ENCODE measurements around the gene BBX.
A peak's percentile ranks its signal among the peaks of the same experiment; 100 is the strongest.
"Not testable (repeated sequence)": the region's sequence is repeated elsewhere in the genome, so short reads cannot be mapped to it uniquely, and the experiment has no call there.

Gene BBX

DNA sequence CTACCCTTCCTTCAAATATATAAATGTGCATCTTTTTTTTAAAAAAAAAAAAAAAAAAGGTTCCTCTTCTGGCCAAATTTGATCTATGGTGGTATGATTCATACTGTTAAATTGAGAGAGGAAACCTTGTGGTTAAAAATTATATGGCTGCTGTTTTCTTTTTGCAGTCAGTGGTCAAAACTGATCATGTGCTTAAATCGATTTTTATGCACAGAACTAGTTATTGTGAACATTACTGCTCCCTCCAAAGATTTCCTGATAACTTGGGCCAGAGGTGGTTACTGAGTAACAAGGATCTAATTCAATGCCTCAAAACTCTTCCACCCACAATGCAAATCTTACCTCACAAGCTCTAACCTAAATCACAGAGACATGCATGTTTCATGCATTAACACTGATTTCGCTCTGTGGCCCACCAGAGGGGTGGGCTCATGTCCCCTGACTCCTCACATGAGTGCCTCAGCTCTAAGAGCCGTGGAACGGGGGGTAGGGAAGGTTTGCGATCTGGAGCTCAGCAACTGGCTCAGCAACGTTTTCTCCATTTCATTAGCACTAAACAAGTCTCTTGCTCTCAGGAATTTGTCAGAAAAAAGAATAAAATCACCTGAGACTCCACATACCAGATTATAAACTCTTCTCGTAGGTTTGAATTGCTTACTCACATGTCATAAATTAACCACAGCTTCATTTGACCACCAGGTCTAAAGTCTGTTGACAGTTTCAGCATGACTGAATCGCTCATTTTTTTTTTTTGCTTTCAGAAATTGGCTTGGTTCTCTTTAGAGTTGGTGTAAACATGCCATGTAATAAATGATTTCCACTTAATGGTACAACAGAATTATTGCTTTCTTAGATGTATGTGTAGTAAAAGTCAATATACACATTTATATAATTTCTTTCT, 287.7 kb downstream of the BBX start:
- no peak for DNase-seq

DNA sequence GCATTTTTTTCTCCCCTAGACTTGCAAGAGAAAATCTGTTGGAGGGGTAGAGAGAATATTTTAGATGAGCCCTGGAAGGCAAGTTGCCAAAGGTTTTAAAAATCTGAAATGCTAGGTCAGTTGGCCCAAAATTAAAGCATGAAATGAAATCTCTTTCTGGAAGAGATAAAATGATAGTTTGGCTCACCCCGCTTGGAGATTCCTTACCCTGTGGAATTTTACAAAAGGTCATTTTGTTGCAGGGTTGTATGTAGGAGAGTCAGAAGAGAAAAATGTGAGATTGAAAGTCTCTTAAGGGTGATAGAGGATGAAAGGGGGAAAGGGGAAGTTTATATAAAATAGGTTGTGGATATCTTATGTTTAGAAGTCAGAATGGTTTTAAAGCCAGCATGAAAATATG, 290.3 kb downstream of the BBX start:
- DNase-seq = no peak

DNA sequence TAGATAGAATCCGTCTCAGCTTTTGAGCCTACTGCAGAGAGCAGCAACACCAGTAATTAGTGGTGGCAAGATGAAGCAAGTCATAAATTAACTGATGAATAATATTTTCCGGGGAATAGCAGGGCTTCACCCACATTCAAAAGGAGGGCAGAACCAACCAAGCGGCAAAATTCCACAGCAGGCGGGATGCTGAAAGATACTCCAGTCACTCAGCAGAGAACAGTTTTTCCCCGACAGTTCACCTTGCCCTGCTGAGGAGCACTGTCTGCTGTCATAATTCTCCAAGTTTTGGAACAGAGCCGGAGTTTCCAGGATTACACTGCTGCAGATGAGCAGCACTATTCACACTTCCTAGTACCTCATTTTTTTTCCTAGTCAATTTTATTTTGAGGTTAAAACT, 293.3 kb downstream of the BBX start:
- DNase-seq = no peak

DNA sequence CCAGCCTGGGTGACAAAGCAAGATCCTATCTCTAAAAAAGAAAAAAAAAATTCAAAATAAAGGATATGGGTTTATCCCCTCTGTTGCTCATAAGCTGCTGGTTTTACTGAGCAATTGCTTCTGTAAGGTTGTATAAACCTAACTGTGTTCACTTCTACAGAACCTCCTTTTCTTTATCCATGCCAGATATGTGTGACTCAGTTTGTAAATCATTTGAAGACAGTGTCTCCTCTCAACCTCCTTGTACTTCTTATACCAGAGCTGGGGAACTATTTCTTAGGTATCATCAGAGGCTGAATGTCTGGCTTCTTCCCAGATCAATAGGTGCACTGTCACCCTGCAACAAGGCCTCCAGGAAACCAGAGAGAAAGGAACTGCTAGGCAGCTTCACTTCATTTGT, 294.3 kb downstream of the BBX start:
- no peak for DNase-seq

DNA sequence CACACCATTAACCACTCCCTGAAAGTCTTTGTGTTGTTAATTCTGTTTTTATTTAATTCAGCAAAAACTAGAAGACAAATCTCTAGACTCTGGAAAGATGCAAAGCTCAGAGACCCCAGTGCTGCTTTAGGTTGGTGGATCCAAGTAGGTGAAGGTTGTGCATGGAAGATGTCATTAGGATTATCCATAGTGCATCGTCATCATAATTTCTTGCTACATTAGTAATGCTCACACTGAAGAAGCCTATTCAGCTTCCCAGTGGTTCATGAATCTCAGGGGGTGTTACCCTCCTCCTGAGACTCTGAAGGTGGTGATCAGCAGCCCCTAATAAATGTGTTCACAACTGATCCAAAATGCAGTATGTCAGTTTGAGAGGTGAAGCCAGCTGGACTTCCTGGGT, 295.3 kb downstream of the BBX start:
- DNase-seq = no peak

DNA sequence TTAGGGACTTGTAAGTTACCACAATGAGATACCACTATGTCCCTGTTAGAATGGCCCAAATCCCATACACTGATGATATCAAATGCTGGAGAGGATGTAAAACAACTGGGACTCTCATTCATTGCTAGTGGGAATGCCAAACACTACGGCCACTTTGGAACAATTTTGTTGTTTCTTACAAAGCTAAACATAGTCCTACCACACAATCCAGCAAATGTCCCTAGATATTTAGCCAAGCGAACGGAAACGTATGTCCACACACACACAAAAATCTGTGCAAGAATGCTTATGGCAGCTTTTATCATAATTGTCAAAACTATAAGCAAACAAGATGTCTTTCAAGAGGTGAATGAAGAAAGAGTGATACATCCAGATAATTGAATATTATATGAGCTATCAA, 296.9 kb downstream of the BBX start:
- DNase-seq = no peak

DNA sequence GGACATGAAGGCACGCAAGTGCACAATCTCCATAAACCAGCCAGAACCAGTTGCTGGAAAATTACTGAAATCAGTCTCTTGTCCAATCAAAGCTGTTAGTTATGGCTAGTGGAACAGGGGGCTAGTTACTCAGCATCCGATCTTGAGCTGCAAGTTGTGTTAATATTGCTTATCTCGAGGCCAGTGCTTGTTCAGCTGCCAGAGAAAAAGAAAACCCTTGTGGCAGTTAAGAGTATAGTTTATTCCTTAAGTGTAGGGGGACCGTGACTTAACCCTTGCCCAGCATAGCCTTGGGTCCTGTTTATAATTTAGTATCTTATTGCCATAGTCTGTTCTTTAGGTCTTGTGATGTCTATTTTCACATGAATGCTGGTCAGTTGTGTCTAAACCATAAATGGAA, 299.5 kb downstream of the BBX start:
- no peak for DNase-seq

DNA sequence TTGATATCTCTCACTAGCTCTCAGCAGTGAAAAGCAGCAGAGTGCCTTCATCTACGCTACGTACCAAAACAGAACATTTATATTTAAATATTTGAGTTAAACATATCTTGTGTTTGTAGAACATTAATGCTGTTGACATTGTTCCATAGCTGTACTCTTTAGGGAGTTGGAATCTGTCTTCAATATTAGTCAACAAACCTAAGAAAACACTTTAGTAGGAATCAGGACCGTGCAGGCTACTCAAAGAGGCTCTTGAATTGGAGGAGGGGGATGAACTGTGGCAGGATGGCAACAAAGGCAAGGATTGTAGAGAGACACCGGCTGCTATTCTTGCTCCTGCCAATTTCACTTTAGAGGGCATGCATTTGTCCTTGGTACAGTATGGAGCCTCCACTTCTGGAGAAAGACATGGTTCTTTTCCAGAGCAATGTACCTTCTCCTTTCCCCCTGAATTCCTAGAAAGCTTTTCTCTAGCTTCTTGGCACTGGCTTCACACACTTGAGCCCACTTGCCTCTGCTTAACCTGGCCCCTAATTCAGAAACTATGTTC, 302.1 kb downstream of the BBX start:
- no peak for DNase-seq

DNA sequence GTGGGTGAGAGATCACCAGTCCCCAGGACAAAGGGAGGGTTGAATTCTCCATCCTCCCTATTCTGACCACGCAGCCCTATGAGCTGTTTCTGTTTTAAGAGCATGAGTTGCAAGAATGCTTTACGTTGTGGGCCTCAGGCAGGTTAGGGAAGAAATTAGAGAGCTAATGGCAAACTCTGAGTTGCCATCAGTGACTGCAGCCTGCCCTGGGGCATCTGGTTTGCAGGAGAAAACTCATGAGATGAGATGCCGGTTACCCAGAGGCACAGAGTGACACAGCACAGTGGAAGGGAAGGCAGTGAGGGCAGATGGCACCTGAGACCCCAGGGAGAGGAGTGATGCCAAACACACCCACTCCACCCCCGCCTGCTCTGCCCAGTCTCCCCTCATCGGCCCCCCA, 302.8 kb downstream of the BBX start:
- DNase-seq = no peak

DNA sequence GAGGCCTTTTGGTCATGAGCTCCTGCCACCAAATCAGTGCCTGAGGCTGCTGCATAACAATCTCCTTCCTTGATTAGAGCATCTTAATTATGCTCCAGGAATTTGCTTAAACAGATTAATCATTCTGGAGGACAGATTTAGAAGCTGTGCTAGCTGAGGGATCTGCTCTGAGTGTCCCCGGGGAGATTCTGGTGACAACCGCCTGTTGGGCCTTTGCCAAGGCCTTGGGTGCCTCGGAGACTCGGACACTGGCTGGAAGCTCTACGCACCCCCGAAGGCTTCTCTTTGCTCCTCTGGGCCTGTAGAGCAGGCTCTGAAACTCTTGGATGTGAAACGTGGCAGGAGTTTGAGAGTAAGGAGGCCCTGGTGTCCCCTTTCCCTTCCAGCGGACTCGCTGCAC, 304.0 kb downstream of the BBX start:
- DNase-seq = no peak

DNA sequence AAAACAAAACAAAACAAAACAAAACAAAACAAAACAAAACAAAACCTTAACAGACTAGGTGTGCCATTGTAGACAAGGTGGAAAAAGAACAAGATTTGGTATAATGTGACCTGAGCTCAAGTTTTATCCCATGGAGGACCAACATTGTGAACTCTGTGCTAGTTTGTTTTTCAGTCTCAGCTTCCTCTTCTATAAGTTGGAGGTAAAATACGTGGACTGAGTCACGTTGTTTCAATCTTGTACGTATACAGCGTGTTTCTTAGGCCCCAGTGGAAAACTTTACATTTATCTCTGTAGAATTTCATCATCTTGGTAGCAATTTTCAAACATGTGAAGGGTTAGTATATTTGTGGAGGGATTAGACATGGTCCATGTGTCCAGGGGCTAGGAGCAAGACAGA, 306.4 kb downstream of the BBX start:
- no peak for DNase-seq

DNA sequence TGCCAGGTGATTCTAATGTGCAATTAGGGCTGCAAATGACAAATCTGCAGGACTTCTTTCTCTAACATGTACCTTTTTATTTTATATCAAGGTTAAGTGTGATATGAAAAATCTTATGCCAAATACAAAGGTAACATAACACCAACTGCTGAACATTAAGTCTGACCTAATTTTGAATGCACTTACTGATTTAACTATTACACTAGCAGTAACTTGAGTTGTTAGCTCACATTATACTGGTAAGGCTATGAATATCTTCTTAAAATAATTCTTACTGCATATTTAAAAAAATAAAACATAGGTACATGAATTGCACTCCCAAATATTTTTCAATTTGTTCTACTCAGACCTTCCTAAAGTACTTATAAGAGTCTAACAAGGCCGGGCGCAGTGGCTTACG, 308.8 kb downstream of the BBX start:
- no peak for DNase-seq

DNA sequence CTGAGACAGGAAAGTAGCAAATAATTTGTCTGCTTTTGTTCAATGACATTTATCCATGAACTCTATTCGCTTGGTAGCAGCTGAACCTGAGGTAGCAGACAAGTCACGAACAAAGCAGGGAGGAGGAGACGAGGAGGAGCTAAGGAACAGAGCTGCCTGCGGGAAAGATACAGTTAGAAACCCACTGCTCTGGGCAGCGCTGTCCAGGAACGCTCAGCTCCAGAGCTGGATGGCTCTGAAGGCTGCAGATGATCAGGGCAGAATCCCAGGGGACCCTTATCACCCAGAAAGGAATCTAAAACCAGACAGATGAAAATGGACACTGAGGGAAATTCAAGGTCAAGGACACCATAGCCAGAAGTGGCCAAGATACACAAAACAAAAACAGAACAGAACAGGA, 310.3 kb downstream of the BBX start:
- no peak for DNase-seq

DNA sequence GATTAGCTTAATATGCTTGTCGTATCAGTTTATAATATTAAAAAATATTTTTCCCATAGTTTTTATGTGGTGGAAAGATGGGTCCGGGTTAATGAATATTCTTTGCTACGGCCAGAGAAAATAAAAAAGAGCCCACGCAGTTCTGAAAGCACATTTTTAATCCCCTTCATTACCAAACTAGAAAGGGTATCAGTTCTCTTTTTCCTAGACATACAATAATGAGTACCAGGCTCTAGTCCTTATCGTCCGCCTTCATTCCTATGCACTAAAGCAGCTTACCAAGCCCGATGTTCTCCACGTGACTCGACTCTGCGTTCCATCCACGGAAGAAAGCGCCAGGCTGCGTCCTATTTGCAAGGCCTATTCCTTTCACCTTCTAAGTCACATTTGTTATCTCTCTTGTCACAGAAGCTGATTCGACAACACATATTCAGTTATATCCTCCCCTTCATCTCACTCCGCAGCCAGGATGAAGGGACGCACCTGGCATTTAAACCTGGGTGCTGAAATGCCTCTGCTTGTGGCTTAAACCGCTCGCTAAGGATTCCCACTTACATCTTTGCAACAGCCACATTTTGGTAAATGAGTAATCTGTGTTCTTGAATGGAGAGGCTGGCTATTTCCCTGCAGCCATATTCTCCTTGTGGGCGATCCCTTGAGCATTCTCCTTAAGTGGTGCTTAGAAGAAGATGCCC, 311.1 kb downstream of the BBX start:
- DNase-seq = no peak

DNA sequence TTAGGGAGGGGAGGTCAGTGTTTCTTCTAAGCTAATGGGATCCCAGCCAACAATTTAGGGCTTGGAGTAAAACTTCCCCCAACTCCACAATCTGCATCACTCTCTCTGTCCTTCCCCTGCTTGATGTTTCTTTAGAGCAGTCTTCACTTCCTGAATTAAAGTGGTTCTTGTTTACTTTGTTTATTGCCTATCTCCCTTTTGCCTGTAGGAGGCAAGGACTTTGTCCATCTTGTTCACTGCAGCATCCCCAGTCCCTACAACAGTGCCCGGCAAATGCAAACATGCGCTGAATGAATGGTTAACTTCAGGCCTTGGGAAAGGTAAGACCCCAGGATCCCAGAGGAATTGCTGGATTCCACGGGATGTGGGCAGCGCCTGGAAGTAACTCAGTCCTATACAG, 312.2 kb downstream of the BBX start:
- DNase-seq = not testable (repeated sequence)

DNA sequence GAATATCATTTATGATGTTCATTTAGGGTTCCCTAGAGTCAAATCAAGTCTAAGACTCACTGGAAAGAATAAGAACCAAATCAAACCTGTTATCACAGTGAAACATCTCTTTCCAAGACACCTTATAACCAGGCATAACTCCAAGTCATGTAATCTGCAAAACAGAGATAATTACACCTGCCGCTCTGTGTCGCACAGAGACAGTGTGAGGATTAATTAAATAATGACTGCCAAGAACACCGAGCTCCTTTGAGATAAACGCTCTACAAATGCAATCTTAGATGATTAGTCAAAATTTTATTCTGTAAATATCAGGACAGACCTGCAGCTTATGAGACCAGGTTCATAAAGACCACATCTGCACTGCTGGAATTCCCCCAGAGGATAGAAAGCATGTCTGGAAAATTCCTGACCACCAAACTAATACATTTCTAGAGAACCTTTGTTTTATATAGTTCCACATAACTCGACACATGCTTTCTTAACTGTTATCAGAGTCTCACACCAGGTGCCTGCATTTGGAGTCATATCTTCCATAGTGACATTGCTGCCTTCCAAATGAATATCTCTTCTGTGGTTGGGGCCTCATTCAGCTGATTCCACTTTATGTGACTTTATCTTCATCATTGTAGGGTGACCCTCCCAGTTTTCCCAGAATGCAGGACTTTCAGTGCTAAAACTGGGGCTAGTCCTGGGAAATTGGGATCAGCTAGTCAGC, 315.3 kb downstream of the BBX start:
- DNase-seq = no peak

DNA sequence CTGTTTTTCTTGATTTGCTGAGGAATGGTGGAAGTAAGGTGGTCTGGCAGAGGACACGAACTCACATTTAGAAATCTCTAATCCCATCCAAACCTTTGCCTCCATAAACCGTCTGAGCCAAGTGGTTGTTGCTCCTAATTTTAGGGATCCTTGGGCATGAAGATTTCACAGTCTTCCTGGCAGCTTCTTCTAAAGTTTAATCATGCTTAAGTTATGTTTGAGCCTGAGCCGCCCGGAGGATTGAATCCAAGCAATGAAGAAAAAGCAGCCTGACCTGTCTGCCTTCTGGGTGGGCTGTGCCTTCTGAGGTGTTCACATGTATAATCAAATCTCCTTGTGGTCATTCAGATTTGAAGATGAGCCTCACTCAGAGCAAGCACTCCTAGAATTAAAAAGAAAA, 319.1 kb downstream of the BBX start:
- DNase-seq = no peak

DNA sequence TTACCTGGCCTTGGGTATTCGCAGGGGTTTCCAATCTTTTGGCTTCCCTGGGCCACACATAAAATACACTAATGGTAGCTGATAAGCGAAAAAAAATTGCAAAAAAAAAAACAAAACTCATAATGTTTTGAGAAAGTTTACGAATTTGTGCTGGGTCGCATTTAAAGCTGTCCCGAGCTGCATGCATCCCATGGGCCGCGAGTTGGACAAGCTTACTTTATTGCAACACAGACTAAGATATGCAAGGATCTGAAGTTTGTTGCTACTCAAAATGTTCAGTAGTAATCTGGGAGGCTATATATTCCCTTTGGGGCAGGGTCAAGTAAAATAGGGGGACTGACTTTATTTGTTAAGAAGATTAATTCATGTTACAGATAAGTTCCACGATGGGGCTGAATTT, 320.2 kb downstream of the BBX start:
- no peak for DNase-seq

DNA sequence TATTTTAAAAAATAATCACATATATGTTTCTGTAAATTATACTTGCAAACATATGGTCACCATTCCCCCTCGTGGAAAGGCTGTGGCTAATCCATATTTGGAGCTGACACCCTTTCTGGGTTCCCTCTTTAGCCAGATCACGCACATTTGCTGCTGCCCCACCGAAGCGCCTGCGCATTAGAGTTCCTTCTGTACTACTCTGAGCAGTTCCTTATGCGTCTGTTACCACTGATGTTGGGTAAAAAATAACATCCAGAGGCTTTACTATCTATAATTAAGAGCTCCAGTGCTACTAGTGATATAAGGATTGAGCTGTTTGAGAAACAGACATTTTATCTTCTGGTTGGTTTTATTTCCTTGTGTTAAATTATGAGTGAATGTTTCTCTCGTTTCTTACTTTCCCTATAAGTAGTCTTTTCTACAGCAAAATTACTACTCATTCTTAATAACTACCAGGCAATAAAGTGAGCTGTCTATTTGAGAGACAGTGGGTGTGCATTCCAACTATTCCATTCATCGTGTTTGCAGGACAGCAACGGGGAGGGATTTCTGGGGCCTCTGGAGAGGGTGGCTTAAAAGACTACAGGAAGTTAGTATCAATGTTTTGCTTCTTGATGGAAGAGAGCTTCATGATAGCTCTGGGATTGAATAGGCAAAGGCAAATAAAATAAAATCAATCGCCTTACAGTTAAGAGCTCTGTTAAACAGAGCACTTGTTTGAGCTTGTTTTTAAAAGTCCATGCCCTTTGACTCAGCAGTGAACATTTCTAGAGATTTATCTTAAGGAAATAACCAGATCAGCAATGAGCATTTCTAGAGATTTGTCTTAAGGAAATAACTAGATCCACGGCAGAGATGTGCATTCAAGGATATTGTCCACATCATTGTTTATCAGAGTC, 322.9 kb downstream of the BBX start:
- DNase-seq = no peak

DNA sequence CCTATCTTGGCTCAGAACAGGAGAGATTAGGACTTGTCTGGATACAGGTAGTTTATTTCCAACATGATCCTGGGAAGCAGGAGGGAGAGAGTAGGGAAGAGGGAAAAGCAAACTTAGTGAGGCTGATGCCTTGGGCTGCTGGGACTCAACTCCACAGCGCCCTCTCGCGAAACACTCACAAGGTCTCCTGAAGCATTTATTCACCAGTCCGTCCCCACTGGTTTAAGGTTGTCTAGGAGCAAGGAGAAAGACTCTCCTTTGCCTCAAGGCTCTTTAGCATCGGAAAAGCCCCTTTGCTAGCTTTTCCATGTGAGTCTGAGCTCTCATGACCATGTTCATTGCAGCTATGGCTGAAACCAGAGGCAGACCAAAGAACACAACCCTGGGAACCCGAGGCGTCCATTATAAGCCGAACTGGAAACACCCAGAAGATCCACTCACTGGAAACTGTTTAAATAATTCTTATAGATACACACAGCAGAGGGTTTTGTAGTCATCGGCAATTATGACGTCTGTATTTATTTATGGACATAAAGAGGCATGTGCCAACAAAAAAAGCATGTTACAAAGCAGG, 323.6 kb downstream of the BBX start:
- DNase-seq = peak; percentile 58

DNA sequence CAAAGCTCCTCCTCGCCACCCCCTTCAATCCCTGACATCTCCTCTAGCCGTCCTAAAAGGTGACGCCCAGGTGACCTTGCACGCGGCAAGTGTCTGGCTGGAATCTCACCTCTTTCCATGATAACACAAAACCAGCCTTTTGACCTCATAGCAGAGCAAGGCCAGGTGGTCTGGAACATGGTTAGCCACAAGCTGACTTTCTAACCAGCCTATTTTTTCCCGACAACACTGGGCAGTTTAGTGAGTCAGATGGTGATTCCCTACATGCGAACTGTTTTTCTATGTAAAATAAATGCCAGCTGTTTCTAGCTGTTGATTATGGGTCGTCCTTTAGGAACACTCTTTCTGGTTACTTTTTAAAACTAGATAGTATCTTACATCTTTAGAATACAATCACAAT, 325.0 kb downstream of the BBX start:
- DNase-seq = no peak

DNA sequence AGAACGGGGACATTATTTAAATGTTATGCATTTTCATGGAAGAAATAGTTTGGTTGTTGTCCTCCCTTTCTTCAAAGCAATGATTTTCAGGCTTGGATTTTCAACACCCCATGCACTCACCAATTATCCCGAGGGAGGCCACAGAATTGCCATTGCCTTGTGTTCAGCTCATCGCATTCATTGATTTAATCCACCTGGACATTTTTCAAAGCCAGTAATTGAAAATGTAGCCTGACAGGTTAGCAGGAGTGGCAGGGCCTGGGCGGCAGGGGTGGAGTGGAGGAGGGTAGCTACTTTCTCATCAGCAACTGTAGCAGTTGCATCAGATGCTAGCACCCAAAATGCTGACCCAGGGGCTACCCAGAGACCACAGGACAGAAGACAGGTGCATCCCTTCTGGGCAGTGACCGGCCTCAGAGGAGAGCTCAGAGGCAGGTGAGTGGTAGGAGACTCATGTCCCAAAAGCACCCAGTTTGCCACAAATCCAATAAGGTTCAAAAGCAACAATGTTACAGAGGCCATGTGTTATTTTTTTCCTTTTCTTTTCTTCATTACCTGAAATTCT, 325.7 kb downstream of the BBX start:
- no peak for DNase-seq

Measured in activated CD4-positive, alpha-beta T cell treated with anti-CD3 and anti-CD28 coated beads for 48 hours (primary cell).